ENCODE data around the gene TBKBP1. TPM values are rescaled to one million over a fixed set of nuclear protein-coding genes. Genes with fewer than 3 reads are reported as not detected.

The TBKBP1 gene
- total and polyA plus RNA-seq, 9 of the 15 experiments (the other 6 are each of a cell fraction or from before 2014, with no cell fraction given): 0.03 to 15.6 (median 6.8) TPM

DNA sequence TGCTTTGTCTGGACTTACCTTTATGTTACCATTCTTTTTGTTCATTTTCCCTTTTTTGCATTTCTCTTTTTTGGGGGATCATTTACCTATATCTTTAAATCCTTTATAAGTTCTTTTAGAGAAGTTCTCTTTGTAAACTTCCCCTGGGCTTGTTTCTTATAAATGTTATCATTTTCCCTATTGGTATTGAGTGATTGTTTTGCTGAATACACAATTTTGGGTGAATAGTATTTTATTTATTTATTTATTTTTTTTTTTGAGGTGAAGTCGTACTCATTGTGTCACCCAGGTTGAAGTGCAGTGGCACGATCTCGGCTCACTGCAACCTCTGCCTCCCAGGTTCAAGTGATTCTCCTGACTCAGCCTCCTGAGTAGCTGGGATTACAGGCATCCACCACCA, 57.5 kb downstream of the TBKBP1 start:
- Histone ChIP-seq H3K4me3 (no peak overlapping the region), H3K9me1 (ENCODE audit: control insufficient read depth, insufficient read depth, low read length) (no peaks in the 10 kb centered on the region), H3K9me3 (replicated peaks; ENCODE audit: control insufficient read depth, insufficient read depth, low read depth, low read length) (no peaks in the 10 kb centered on the region; the same call in 1 of the 2 replicates), H4K20me1 (replicated peaks; ENCODE audit: control insufficient read depth, insufficient read depth, low read length) (no peaks in the 10 kb centered on the region), H3K36me3 (ENCODE audit: control insufficient read depth, insufficient read depth, low read length) (no peaks in the 10 kb centered on the region), H3K4me1 (replicated peaks in 1 of 2; ENCODE audit: control insufficient read depth in 2 of 2, insufficient read depth in 2 of 2, low read length in 2 of 2) (no peaks in the 10 kb centered on the region), H3K27ac (ENCODE audit: extremely low read depth, low read depth, low read length) (no peak overlapping the region), H3K27me3 (ENCODE audit: control insufficient read depth in 2 of 2, insufficient read depth in 2 of 2, low read length in 2 of 2) (peaks cover 5 to 8% of the 10 kb centered on the region in 2 experiments; a peak in 2 of 5 replicates), H3K4me2 (ENCODE audit: insufficient read depth, low read length) (no peak overlapping the region), H2AFZ (ENCODE audit: low read depth, low read length) (no peak overlapping the region), H3K9ac (ENCODE audit: insufficient read depth in 1 of 2, low read depth in 2 of 2, low read length in 2 of 2) (no peak overlapping the region), H3K79me2 (ENCODE audit: control insufficient read depth, insufficient read depth, low read length) (no peaks in the 10 kb centered on the region)
- ATAC-seq: no peak
- intact Hi-C loops (cut with micrococcal nuclease) (no loop called here), in situ Hi-C loops (cut with MboI) (no loop called here)
- ChIA-PET CTCF (ENCODE audit: low intra/inter-chr PET ratio) (no interaction called here), POLR2A (no interaction called here)
- DNase-seq (ENCODE audit: extremely low read depth in 1 of 4, low spot score in 3 of 4): no peak
- no peak for FAIRE-seq
- TF ChIP-seq C11orf30 (IDR thresholded peaks at IDR 0.05; ENCODE audit: low read depth) (peak; percentile 51; the same call in 1 of the 2 replicates), SAP30 (IDR thresholded peaks at IDR 0.05; ENCODE audit: borderline replicate concordance, insufficient read depth, low read depth, low read length, poor library complexity, severe bottlenecking) (no peak), ZNF316 (IDR thresholded peaks at IDR 0.05) (peak; percentile 77), ZNF644 (tag; IDR thresholded peaks at IDR 0.05; ENCODE audit: low read depth) (no peak), KAT7 (CRISPR knock-in tag; IDR thresholded peaks at IDR 0.05; ENCODE audit: borderline replicate concordance) (no peak), EHMT2 (IDR thresholded peaks at IDR 0.05) (no peak), MAFG (tag; conservative IDR thresholded peaks at IDR 0.05) (peak; percentile 18; the same call in 1 of the 2 replicates)
- TF ChIP-seq, protein P1, sequence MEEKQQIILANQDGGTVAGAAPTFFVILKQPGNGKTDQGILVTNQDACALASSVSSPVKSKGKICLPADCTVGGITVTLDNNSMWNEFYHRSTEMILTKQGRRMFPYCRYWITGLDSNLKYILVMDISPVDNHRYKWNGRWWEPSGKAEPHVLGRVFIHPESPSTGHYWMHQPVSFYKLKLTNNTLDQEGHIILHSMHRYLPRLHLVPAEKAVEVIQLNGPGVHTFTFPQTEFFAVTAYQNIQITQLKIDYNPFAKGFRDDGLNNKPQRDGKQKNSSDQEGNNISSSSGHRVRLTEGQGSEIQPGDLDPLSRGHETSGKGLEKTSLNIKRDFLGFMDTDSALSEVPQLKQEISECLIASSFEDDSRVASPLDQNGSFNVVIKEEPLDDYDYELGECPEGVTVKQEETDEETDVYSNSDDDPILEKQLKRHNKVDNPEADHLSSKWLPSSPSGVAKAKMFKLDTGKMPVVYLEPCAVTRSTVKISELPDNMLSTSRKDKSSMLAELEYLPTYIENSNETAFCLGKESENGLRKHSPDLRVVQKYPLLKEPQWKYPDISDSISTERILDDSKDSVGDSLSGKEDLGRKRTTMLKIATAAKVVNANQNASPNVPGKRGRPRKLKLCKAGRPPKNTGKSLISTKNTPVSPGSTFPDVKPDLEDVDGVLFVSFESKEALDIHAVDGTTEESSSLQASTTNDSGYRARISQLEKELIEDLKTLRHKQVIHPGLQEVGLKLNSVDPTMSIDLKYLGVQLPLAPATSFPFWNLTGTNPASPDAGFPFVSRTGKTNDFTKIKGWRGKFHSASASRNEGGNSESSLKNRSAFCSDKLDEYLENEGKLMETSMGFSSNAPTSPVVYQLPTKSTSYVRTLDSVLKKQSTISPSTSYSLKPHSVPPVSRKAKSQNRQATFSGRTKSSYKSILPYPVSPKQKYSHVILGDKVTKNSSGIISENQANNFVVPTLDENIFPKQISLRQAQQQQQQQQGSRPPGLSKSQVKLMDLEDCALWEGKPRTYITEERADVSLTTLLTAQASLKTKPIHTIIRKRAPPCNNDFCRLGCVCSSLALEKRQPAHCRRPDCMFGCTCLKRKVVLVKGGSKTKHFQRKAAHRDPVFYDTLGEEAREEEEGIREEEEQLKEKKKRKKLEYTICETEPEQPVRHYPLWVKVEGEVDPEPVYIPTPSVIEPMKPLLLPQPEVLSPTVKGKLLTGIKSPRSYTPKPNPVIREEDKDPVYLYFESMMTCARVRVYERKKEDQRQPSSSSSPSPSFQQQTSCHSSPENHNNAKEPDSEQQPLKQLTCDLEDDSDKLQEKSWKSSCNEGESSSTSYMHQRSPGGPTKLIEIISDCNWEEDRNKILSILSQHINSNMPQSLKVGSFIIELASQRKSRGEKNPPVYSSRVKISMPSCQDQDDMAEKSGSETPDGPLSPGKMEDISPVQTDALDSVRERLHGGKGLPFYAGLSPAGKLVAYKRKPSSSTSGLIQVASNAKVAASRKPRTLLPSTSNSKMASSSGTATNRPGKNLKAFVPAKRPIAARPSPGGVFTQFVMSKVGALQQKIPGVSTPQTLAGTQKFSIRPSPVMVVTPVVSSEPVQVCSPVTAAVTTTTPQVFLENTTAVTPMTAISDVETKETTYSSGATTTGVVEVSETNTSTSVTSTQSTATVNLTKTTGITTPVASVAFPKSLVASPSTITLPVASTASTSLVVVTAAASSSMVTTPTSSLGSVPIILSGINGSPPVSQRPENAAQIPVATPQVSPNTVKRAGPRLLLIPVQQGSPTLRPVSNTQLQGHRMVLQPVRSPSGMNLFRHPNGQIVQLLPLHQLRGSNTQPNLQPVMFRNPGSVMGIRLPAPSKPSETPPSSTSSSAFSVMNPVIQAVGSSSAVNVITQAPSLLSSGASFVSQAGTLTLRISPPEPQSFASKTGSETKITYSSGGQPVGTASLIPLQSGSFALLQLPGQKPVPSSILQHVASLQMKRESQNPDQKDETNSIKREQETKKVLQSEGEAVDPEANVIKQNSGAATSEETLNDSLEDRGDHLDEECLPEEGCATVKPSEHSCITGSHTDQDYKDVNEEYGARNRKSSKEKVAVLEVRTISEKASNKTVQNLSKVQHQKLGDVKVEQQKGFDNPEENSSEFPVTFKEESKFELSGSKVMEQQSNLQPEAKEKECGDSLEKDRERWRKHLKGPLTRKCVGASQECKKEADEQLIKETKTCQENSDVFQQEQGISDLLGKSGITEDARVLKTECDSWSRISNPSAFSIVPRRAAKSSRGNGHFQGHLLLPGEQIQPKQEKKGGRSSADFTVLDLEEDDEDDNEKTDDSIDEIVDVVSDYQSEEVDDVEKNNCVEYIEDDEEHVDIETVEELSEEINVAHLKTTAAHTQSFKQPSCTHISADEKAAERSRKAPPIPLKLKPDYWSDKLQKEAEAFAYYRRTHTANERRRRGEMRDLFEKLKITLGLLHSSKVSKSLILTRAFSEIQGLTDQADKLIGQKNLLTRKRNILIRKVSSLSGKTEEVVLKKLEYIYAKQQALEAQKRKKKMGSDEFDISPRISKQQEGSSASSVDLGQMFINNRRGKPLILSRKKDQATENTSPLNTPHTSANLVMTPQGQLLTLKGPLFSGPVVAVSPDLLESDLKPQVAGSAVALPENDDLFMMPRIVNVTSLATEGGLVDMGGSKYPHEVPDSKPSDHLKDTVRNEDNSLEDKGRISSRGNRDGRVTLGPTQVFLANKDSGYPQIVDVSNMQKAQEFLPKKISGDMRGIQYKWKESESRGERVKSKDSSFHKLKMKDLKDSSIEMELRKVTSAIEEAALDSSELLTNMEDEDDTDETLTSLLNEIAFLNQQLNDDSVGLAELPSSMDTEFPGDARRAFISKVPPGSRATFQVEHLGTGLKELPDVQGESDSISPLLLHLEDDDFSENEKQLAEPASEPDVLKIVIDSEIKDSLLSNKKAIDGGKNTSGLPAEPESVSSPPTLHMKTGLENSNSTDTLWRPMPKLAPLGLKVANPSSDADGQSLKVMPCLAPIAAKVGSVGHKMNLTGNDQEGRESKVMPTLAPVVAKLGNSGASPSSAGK (IDR thresholded peaks at IDR 0.05): no peak
- WGBS (ENCODE audit: insufficient coverage, low coverage, missing lambda C conversion rate): 11% methylated on average over 1 of the region's 3 CpGs
- BruUV-seq (replicated peaks): no TSS peak
